ENCODE data around the gene KANSL1.

GRCh38 chr17:46027976-46028325, 165.3 kb downstream of the KANSL1 start:
- no peak for TF ChIP-seq CTCF (IDR thresholded peaks at IDR 0.05; ENCODE audit: low read depth, low read length, poor library complexity, severe bottlenecking)
- TF ChIP-seq EZH2phosphoT487 (IDR thresholded peaks at IDR 0.05; ENCODE audit: borderline replicate concordance, low read length) = no peak

All from DOHH2 (cell line).